Mesendoderm (in vitro differentiated cells): ENCODE measurements around the gene MPND.

Source experiments
- DNase-seq: peaks from one replicate; pipeline ENCODE4 v3.0.0; 2013
- H2AK5ac ChIP-seq: 2 replicates; pipeline ENCODE4 v1.6.1; 2013; ENCODE audit warnings: low read length, inconsistent platforms
- H2BK120ac ChIP-seq: 2 replicates; pipeline ENCODE4 v1.6.1; 2013; ENCODE audit warnings: low read depth, mild to moderate bottlenecking, low read length, moderate library complexity, mixed read lengths
- H2BK15ac ChIP-seq: replicated peaks from 2 replicates; pipeline ENCODE4 v1.6.1; 2013; ENCODE audit warnings: low read depth, mild to moderate bottlenecking, moderate library complexity
- H2BK5ac ChIP-seq: 2 replicates; pipeline ENCODE4 v1.6.1; 2013; ENCODE audit warnings: low read length, inconsistent platforms
- H3K18ac ChIP-seq: 2 replicates; pipeline ENCODE4 v1.6.1; 2013; ENCODE audit warnings: mild to moderate bottlenecking, low read length, mixed read lengths
- H3K23ac ChIP-seq: one replicate; pipeline ENCODE4 v1.6.1; 2013; ENCODE audit warnings: low read length
- H3K27ac ChIP-seq: 2 replicates; pipeline ENCODE4 v1.5.1; 2013; ENCODE audit warnings: low read depth, mild to moderate bottlenecking, inconsistent platforms, low read length, moderate library complexity
- H3K27me3 ChIP-seq: 2 replicates; pipeline ENCODE4 v1.6.1; 2013; ENCODE audit warnings: low read length, control low read depth, mild to moderate bottlenecking, inconsistent platforms; ENCODE audit not compliant: insufficient read depth, poor library complexity
- H3K36me3 ChIP-seq: 2 replicates; pipeline ENCODE4 v1.6.1; 2013; ENCODE audit warnings: low read length, inconsistent platforms; ENCODE audit not compliant: control insufficient read depth, insufficient read depth
- H3K4ac ChIP-seq: one replicate; pipeline ENCODE4 v1.6.1; 2013; ENCODE audit warnings: low read depth, mild to moderate bottlenecking, low read length, moderate library complexity
- H3K4me1 ChIP-seq: 2 replicates; pipeline ENCODE4 v1.6.1; 2013; ENCODE audit warnings: low read depth, low read length, inconsistent platforms; ENCODE audit not compliant: control insufficient read depth
- H3K4me2 ChIP-seq: 2 replicates; pipeline ENCODE4 v1.6.1; 2013; ENCODE audit warnings: low read length
- H3K4me3 ChIP-seq: 2 replicates; pipeline ENCODE4 v1.5.1; 2013; ENCODE audit warnings: mild to moderate bottlenecking, low read length
- H3K56ac ChIP-seq: one replicate; pipeline ENCODE4 v1.6.1; 2013; ENCODE audit warnings: low read length
- H3K79me1 ChIP-seq: 2 replicates; pipeline ENCODE4 v1.6.1; 2013; ENCODE audit warnings: low read length, inconsistent platforms
- H3K79me2 ChIP-seq: 2 replicates; pipeline ENCODE4 v1.6.1; 2013; ENCODE audit warnings: mild to moderate bottlenecking, low read length; ENCODE audit not compliant: control insufficient read depth, insufficient read depth
- H3K9ac ChIP-seq: 2 replicates; pipeline ENCODE4 v1.6.1; 2013; ENCODE audit warnings: low read length, inconsistent platforms
- H4K5ac ChIP-seq: one replicate; pipeline ENCODE4 v1.6.1; 2013; ENCODE audit warnings: low read length
- H4K8ac ChIP-seq: one replicate; pipeline ENCODE4 v1.6.1; 2013; ENCODE audit warnings: low read depth, mild to moderate bottlenecking, control low read depth, low read length, moderate library complexity
- WGBS: extraction: QIAGEN DNeasy Blood & Tissue Kit; methylation state at CpG from one replicate; pipeline ENCODE4 v1.1.7; 2013; ENCODE audit warnings: low lambda C conversion rate, missing lambda C conversion rate; ENCODE audit not compliant: insufficient coverage; ENCODE audit errors: extremely low coverage; 5-methylcytosine and 5-hydroxymethylcytosine counted together

The MPND gene

DNA sequence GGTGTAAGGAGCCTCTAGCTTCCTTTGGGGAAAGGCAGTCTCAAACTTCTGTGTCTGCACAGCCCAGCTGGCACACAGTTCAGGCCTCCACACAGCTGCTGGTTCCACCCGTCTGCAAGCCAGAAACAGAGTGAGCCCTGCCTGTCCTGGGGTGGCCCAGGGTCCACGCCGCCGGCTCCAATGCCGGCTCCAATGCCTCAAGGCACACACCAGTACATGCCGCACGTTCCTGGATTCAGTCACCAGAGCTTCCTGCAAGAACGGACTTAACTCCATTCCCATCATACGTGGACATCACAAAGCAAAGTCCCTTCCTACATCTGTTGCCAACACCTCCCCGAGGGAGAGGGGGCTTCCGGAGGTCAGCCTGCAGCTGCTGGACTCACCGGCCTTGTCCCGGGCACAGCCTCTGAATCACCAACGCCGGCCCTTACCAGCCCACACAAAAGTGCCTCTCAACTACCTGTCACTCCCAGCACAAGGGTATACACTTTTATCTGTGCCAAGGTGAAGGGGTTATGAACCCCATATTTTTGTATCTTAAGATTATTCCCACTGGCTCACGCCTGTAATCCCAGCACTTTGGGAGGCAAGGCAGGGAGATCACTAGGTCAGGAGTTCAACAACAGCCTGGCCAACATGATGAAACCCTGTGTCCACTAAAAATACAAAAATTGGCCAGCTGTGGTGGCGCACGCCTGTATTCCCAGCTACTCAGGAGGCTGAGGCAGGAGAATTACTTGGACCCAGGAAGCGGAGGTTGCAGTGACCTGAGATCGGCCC lies 48.5 kb downstream of the MPND start:
- H2BK5ac ChIP-seq = no peak overlapping the region

DNA sequence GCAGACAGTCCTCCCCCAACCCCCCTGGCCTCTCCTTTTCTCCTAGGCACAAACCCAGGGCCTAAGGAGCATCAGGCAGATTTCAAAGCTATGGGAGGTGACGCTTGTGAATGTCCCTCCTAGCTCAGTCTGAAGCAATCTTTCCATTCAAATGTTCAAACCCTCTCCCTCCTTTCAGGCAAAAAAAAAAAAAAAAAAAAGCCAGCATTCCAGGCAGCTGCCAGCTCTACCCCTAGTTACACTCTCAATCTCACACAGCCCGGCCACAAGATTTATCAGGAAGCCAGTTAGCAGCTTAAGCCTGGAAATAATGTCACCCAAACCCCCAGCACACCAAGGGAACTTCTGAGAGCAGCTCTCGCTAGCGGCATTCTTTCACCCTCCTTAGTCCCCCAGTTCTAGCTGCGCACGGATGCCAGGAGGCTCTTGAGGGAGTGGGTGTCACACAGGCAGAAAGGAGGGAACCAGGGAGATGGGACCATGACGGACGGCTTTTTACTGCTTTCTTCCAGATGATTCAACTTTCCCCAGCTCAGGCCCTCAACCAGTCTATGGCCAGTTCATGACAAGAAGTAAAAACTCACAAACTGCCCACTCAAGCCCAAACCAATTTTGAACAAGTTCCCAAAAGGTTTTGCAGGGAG lies 50.7 kb downstream of the MPND start:
- H3K27ac ChIP-seq = no peak overlapping the region
- H4K5ac ChIP-seq = no peak overlapping the region
- H3K79me2 ChIP-seq = peaks cover 56% of the 10 kb centered on the region
- no peak overlapping the region for H3K4me2 ChIP-seq
- no peak overlapping the region for H3K18ac ChIP-seq
- H2AK5ac ChIP-seq = no peak overlapping the region
- peak overlapping the region; percentile 19 for H3K9ac ChIP-seq
- H2BK15ac ChIP-seq = no peak overlapping the region
- no peaks in the 10 kb centered on the region for H3K27me3 ChIP-seq
- H3K36me3 ChIP-seq = peaks cover 1% of the 10 kb centered on the region
- peaks cover 18% of the 10 kb centered on the region for H3K4me1 ChIP-seq
- H2BK5ac ChIP-seq = no peak overlapping the region
- H4K8ac ChIP-seq = no peak overlapping the region
- no peak overlapping the region for H2BK120ac ChIP-seq
- H3K23ac ChIP-seq = peak overlapping the region; percentile 9
- no peak overlapping the region for H3K4me3 ChIP-seq
- WGBS = no CpG with 5 or more reads among the region's 8 CpGs
- peaks cover 41% of the 10 kb centered on the region for H3K79me1 ChIP-seq
- no peak overlapping the region for H3K4ac ChIP-seq
- peak overlapping the region; percentile 56 for H3K56ac ChIP-seq
- peak; percentile 44 for DNase-seq

More for the DNA sequence above, 48.5 kb downstream of the MPND start:
- Histone ChIP-seq H4K5ac (no peak overlapping the region), H2BK15ac (no peak overlapping the region), H3K4me1 (peaks cover 18% of the 10 kb centered on the region), H3K56ac (no peak overlapping the region), H4K8ac (no peak overlapping the region), H3K4me2 (no peak overlapping the region), H3K79me1 (peaks cover 37% of the 10 kb centered on the region), H2BK120ac (no peak overlapping the region), H3K23ac (no peak overlapping the region), H3K79me2 (peaks cover 49% of the 10 kb centered on the region), H2AK5ac (no peak overlapping the region), H3K27me3 (no peaks in the 10 kb centered on the region), H3K4ac (no peak overlapping the region), H3K9ac (no peak overlapping the region), H3K27ac (no peak overlapping the region), H3K4me3 (no peak overlapping the region), H3K36me3 (peaks cover 1% of the 10 kb centered on the region), H3K18ac (no peak overlapping the region)
- DNase-seq = no peak
- WGBS = no CpG with 5 or more reads among the region's 20 CpGs

DNA sequence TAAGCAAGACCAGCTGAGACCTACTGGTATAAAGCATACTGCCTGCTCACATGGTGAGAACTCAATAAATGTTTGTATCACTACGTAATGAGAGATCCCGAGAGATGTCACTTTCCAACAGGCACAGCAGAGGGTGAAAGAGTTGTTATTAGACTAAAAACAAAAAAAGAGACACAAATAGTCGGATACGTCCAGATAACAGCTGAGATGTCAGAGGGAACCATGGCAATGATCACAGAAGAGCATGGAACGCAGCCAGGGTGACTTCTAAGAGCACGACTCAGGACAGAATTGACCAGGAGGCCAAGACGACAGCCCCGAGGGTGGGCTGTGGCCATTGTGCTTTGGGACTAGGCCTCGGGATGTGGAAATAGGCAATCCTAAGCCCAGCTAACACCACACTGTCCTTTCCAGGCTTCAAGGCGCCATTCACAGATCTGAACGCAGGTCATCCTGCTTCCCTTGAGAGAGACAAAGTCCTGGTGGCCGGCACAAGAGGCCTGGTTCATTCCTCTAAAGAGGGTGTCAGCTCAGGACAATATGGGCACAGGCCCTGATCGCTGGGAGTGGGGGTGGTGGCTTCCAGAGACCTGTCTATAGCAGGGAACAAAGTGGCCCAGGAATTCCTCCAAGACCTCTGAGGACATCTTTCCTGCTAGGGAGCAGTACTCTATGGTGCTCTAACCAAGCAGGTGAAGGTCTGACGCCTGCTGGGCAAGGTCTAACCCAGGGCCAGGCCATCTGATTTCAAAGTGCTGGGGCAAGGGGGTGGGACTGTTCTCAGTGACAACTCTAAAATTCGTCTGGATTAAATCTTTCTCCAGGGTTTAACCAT lies 53.8 kb downstream of the MPND start:
- no peak overlapping the region for H2BK5ac ChIP-seq
- no peak overlapping the region for H3K56ac ChIP-seq
- peaks cover 45% of the 10 kb centered on the region for H3K79me2 ChIP-seq
- H3K4me2 ChIP-seq = no peak overlapping the region
- no peak overlapping the region for H3K4me3 ChIP-seq
- no peak overlapping the region for H2AK5ac ChIP-seq
- no peak overlapping the region for H3K27ac ChIP-seq
- no peak overlapping the region for H4K8ac ChIP-seq
- no peak overlapping the region for H2BK15ac ChIP-seq
- peaks cover 30% of the 10 kb centered on the region for H3K79me1 ChIP-seq
- no peak overlapping the region for H3K18ac ChIP-seq
- H3K36me3 ChIP-seq = peaks cover 1% of the 10 kb centered on the region
- H3K23ac ChIP-seq = no peak overlapping the region
- no peak overlapping the region for H3K9ac ChIP-seq
- no peak overlapping the region for H3K4ac ChIP-seq
- H4K5ac ChIP-seq = no peak overlapping the region
- no peaks in the 10 kb centered on the region for H3K4me1 ChIP-seq
- DNase-seq = no peak
- WGBS = no CpG with 5 or more reads among the region's 15 CpGs
- H3K27me3 ChIP-seq = no peaks in the 10 kb centered on the region
- no peak overlapping the region for H2BK120ac ChIP-seq

DNA sequence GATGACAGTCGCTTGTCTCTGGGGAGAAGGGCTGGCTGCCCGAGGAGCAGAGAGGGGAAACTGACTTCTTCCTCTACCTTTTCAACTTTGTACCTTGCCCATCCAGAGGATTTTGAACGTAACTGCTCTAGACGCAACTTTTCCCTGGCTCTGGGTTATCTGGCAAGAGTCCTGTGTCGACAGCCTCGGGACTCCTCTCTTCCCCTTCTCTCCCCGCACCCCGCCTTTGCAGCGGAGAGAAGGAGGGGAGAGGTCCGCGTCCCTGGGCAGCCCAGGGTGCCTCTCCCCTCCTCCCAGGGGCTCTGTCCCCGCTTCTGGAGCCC lies 56.4 kb downstream of the MPND start:
- DNase-seq = peak; percentile 28
- no CpG with 5 or more reads among the region's 12 CpGs for WGBS
- peak overlapping the region; percentile 77 for H3K4ac ChIP-seq
- peaks cover 21% of the 10 kb centered on the region for H3K79me1 ChIP-seq
- H3K4me2 ChIP-seq = peak overlapping the region; percentile 99
- no peak overlapping the region for H3K27ac ChIP-seq
- H3K27me3 ChIP-seq = no peaks in the 10 kb centered on the region
- peak overlapping the region; percentile 81 for H3K23ac ChIP-seq
- no peak overlapping the region for H2BK120ac ChIP-seq
- H2AK5ac ChIP-seq = no peak overlapping the region
- no peaks in the 10 kb centered on the region for H3K4me1 ChIP-seq
- H3K79me2 ChIP-seq = peaks cover 51% of the 10 kb centered on the region
- H3K4me3 ChIP-seq = peak overlapping the region; percentile 93
- peaks cover 1% of the 10 kb centered on the region for H3K36me3 ChIP-seq
- no peak overlapping the region for H4K5ac ChIP-seq
- no peak overlapping the region for H2BK15ac ChIP-seq
- peak overlapping the region; percentile 96 for H3K9ac ChIP-seq
- peak overlapping the region; percentile 95 for H3K56ac ChIP-seq
- no peak overlapping the region for H4K8ac ChIP-seq
- H3K18ac ChIP-seq = peak overlapping the region; percentile 85
- no peak overlapping the region for H2BK5ac ChIP-seq

DNA sequence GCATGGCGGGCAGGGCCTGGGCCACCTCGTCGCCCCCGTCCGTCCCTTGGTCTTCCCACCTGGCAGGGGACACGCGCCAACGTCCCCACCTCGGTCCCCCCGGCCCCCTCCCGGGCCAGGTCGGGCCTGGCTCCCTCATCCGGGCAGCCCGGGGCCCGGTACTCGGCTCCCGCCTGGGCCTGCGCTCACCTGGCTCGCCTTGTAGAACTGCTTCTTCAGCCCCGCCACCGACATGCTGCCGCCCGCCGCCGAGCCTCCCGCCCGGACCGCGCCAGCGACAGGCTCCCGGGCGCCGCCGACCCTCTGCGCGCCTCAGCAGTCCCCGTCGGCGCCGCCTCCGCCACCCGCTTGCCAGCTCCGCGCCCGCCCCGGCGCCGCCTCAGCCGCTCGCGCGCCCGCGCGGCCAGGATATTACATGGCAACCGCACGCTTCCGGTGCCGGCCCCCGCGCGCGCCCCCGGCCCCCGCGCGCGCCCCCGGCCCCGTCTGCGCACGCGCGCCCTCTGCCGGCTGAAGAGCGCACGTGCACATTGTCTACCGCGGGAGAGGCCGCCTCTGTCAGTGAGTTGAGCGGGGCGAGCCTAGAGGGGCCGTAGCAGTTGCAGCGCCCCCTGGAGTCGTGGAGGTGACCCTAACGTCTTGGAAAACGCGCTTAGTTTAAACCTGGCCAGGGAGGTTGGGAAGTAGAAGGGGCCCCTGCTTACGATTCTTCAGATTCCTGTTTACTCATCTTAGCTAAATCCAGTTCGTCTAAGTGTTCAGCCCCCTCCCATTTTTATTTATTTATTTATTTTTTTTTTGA lies 57.0 kb downstream of the MPND start, which contains the start of gene SH3GL1:
Gene SH3GL1 (minus strand): TSS at position 413 of the 802 bp plus-strand sequence. CDS start 179 bp downstream, at position 234.
- Histone ChIP-seq H3K56ac (peak within 1 kb of the TSS; percentile 95), H4K8ac (peak within 1 kb of the TSS; percentile 60), H3K4ac (peak within 1 kb of the TSS; percentile 77), H3K79me2 (peaks cover 52% of the 10 kb centered on the region), H2BK120ac (no peak within 1 kb of the TSS), H3K18ac (peak within 1 kb of the TSS; percentile 85), H2BK15ac (no peak within 1 kb of the TSS), H3K4me3 (peak within 1 kb of the TSS; percentile 93), H3K79me1 (peaks cover 16% of the 10 kb centered on the region), H3K27me3 (no peaks in the 10 kb centered on the region), H3K4me1 (no peaks in the 10 kb centered on the region), H4K5ac (no peak within 1 kb of the TSS), H3K9ac (peak within 1 kb of the TSS; percentile 96), H3K36me3 (no peaks in the 10 kb centered on the region), H3K27ac (no peak within 1 kb of the TSS), H2AK5ac (no peak within 1 kb of the TSS), H3K23ac (peak within 1 kb of the TSS; percentile 81), H2BK5ac (peak within 1 kb of the TSS; percentile 33), H3K4me2 (peak within 1 kb of the TSS; percentile 99)
- no CpG with 5 or more reads among the region's 90 CpGs for WGBS
- peak; percentile 93 for DNase-seq
